Head of caudate nucleus (tissue), 42 donors: ENCODE results near the gene BCL11A.

Experiments
- DNase-seq, 42 donors: peaks; one replicate each; pipeline versions ENCODE4 v3.0.0 to v3.0.0-alpha.2; 2020 to 2021; ENCODE audit warnings: mixed read lengths in 7 of 42
- intact Hi-C: fragments of 100-400 bp; cut with DNase I; formaldehyde crosslinking; loops from one replicate; pipeline ENCODE4 v1.15.0; 2022

The BCL11A gene

GRCh38 chr2:60405271-60405919 is 148.1 kb downstream of the BCL11A start:
- no peak for DNase-seq
- intact Hi-C loops, result no loop called here
